ENCODE results near the gene FBXL16.

Gene FBXL16

GRCh38 chr16:678209-678857, 27.3 kb downstream of the FBXL16 start:
- DNase-seq (ENCODE audit: low read depth in 3 of 3) = no peak

- DNase-seq (ENCODE audit: low read depth in 3 of 3) = no peak
Observed at GRCh38 chr16:677316-678190, 28.0 kb downstream of the FBXL16 start.

- DNase-seq (ENCODE audit: low read depth in 3 of 3) = no peak
Observed at GRCh38 chr16:676913-677312, 28.7 kb downstream of the FBXL16 start.

- no peak for DNase-seq (ENCODE audit: low read depth in 3 of 3)
Observed at GRCh38 chr16:676565-676902, 29.1 kb downstream of the FBXL16 start.

- no peak for DNase-seq (ENCODE audit: low read depth in 3 of 3)
Observed at GRCh38 chr16:675884-676564, 29.6 kb downstream of the FBXL16 start.

GRCh38 chr16:674968-675883, 30.4 kb downstream of the FBXL16 start, which contains the start of gene RHBDL1:
TSS of gene RHBDL1 (plus strand) at chr16:675671. CDS start at chr16:675791, 120 bp downstream.
- no peak for DNase-seq (ENCODE audit: low read depth in 3 of 3)

GRCh38 chr16:674214-674881, 31.3 kb downstream of the FBXL16 start:
- no peak for DNase-seq (ENCODE audit: low read depth in 3 of 3)

GRCh38 chr16:673399-673991, 32.1 kb downstream of the FBXL16 start:
- DNase-seq (ENCODE audit: low read depth in 3 of 3) = no peak

- no peak for DNase-seq (ENCODE audit: low read depth in 3 of 3)
Observed at GRCh38 chr16:672851-673250, 32.8 kb downstream of the FBXL16 start.

- DNase-seq (ENCODE audit: low read depth in 3 of 3) = no peak
Observed at GRCh38 chr16:672371-672770, 33.2 kb downstream of the FBXL16 start.

GRCh38 chr16:671353-672131, 34.1 kb downstream of the FBXL16 start:
- no peak for DNase-seq (ENCODE audit: low read depth in 3 of 3)

- DNase-seq (ENCODE audit: low read depth in 3 of 3) = no peak
Observed at GRCh38 chr16:670485-671352, 34.9 kb downstream of the FBXL16 start.

GRCh38 chr16:669666-670065, 35.9 kb downstream of the FBXL16 start:
- no peak for DNase-seq (ENCODE audit: low read depth in 3 of 3)

GRCh38 chr16:668519-669171, 37.0 kb downstream of the FBXL16 start:
- no peak for DNase-seq (ENCODE audit: low read depth in 3 of 3)

- DNase-seq (ENCODE audit: low read depth in 3 of 3) = peak; percentile 87 to 95 (median 93)
Observed at GRCh38 chr16:667780-668518, 37.7 kb downstream of the FBXL16 start, which contains the start of gene RHOT2. TSS of gene RHOT2 (plus strand) at chr16:668132. CDS start at chr16:668200, 68 bp downstream.

- no peak for DNase-seq (ENCODE audit: low read depth in 3 of 3)
Observed at GRCh38 chr16:667113-667779, 38.4 kb downstream of the FBXL16 start.

- no peak for DNase-seq (ENCODE audit: low read depth in 3 of 3)
Observed at GRCh38 chr16:666572-666971, 39.0 kb downstream of the FBXL16 start.
